Urinary bladder (tissue), 4 donors: ENCODE measurements around the gene ECE1. TPM values are rescaled to one million over a fixed set of nuclear protein-coding genes. Genes with fewer than 3 reads are reported as not detected.
A peak's percentile ranks its signal among the peaks of the same experiment; 100 is the strongest.
"Not testable (repeated sequence)": the region's sequence is repeated elsewhere in the genome, so short reads cannot be mapped to it uniquely, and the experiment has no call there.

ENCODE experiments used
- DNase-seq: peaks from one replicate; pipeline ENCODE4 v3.0.0-alpha.2; 2015; ENCODE audit errors: extremely low spot score
- H3K27ac ChIP-seq: one replicate; pipeline ENCODE4 v1.5.1; 2013; ENCODE audit warnings: low read depth, mild to moderate bottlenecking, moderate library complexity
- H3K36me3 ChIP-seq: one replicate; pipeline ENCODE4 v1.6.1; 2013; ENCODE audit warnings: mild to moderate bottlenecking, moderate library complexity; ENCODE audit not compliant: insufficient read depth
- H3K4me1 ChIP-seq: one replicate; pipeline ENCODE4 v1.6.1; 2013; ENCODE audit warnings: mild to moderate bottlenecking, moderate library complexity; ENCODE audit not compliant: insufficient read depth
- H3K4me3 ChIP-seq: one replicate; pipeline ENCODE4 v1.5.1; 2013; ENCODE audit warnings: low read depth, low read length
- WGBS: extraction: QIAGEN DNeasy Blood & Tissue Kit; methylation state at CpG from one replicate; pipeline ENCODE4 v1.1.7; 2013; 5-methylcytosine and 5-hydroxymethylcytosine counted together
- polyA plus RNA-seq: library from polyadenylated mRNA; stranded (reverse); fragments of 200-250 nt; gene quantifications from one replicate; pipeline ENCODE4 v1.2.3, GENCODE V29; 2013
- total RNA-seq: library from RNA; depleted of rRNA; stranded (reverse); fragments of >200 nt; gene quantifications from one replicate; pipeline ENCODE4 v1.2.3, GENCODE V29; 2014
- donor health status: healthy with polysubstance abuse.
- donor health status: healthy.

The ECE1 gene
- total and polyA plus RNA-seq, 2 donors, result 32.5 to 121 TPM

DNA sequence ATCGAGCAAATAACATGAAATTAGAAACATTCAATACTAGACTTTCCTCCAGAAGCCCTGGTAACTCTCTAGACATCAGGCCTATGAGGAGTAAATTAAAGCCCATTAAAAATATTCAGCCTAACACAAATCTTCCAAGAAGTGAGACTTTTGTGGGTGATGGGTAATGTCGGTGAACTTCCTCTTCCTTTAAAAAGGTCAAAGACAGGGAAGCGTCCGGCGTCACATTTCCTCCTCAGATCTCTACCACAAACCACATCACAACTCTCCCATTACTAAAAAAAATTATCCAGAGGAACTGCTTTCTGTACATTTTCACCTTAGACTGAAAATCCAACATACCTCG lies 115.0 kb downstream of the ECE1 start:
- 1% methylated on average over 6 of the region's 6 CpGs for WGBS
- Histone ChIP-seq H3K36me3 (no peaks in the 10 kb centered on the region), H3K27ac (peak overlapping the region; percentile 70), H3K4me3 (peak overlapping the region; percentile 92), H3K4me1 (no peaks in the 10 kb centered on the region)
- no peak for DNase-seq

DNA sequence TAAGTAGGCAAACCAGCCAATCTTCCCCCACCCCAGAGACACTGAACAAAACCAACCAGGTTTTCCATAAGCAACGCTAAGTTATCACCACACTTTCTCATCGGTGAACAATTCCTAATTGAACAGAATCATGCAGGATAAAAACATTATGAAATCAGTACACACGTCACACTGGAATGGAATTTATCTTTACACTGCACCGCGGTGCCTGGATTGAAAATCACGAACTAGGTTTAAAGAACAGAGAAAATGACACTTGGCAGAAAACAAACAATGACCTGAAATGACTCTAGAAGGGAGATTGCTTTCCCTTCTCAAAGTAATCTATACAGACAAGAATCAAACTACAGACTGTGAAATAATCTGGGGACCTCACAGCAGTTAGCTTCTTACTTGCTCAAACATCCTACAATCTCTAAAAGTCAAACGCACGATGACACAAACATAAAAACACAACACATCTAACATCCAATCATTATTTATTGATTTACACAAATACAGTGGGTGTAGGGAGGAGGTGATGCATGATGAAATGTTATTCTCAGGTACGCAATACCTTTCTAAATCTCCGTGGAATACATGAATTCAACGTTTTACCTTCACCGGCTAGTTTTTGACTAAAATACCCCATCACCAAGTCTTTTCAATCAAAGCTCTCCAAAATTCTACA lies 115.5 kb downstream of the ECE1 start:
- no peaks in the 10 kb centered on the region for H3K36me3 ChIP-seq
- DNase-seq, result no peak
- peak overlapping the region; percentile 70 for H3K27ac ChIP-seq
- H3K4me1 ChIP-seq, result no peaks in the 10 kb centered on the region
- 13% methylated on average over 12 of the region's 12 CpGs for WGBS
- peak overlapping the region; percentile 92 for H3K4me3 ChIP-seq

DNA sequence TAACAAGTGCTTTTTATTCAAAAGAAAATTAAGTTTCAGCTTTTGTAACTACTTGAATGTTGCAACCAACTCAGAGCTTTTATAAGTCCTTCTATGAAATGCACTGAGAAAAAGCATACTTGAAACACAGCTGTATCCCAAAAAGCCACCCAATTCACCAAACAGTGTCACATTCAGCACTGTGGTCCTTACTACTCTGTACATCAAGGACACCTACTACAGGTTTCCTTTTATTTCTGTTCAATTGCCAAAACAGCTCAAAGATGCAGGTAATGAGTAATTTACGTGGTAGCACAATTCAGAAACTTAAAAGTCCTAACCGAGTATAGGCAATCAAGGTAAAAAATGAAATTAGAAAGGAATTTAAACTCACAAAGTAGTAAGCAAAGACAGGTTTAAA lies 116.0 kb downstream of the ECE1 start:
- Histone ChIP-seq H3K27ac (no peak overlapping the region), H3K4me3 (no peak overlapping the region), H3K36me3 (no peaks in the 10 kb centered on the region), H3K4me1 (no peaks in the 10 kb centered on the region)
- DNase-seq, result no peak
- 56% methylated on average over 2 of the region's 2 CpGs for WGBS

DNA sequence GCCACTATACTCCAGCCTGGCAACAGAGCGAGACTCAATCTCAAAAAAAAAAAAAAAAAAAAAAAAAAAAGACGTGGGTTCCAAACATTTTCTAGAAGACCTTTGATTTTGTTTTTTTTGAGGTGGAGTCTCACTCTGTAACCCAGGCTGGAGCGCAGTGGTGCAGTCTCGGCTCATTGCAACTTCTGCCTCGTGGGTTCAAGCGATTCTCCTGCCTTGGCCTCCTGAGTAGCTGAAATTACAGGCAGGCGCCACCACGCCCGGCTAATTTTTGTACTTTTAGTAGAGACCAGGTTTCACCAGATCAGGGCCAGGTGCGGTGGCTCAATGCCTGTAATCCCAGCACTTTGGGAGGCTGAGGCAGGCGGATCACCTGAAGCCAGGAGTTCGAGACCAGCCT lies 117.2 kb downstream of the ECE1 start:
- not testable (repeated sequence) for DNase-seq

DNA sequence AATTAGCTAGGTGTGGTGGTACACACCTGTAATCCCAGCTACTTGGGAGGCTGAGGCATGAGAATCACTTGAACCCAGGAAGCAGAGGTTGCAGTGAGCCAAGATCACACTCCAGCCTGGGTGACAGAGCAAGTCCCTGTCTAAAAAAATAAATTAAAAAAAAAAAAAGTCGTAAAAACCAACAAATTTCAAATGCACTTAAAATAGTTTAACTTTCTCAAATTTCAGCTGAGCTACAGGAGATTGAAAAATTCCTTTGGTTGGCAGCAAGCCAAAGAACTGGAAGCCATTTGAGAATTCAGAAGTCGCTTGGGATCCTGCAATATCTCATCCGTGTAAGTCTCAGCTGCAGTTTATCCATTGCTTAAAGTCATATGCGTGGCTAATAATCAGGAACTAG lies 119.4 kb downstream of the ECE1 start:
- not testable (repeated sequence) for H3K27ac ChIP-seq, H3K36me3 ChIP-seq, H3K4me1 ChIP-seq, DNase-seq, H3K4me3 ChIP-seq
- 20% methylated on average over 4 of the region's 4 CpGs for WGBS

More for the DNA sequence above, 117.2 kb downstream of the ECE1 start:
- H3K4me1 ChIP-seq, H3K36me3 ChIP-seq, H3K4me3 ChIP-seq, H3K27ac ChIP-seq: not testable (repeated sequence)
- WGBS, result 95% methylated on average over 12 of the region's 12 CpGs

DNA sequence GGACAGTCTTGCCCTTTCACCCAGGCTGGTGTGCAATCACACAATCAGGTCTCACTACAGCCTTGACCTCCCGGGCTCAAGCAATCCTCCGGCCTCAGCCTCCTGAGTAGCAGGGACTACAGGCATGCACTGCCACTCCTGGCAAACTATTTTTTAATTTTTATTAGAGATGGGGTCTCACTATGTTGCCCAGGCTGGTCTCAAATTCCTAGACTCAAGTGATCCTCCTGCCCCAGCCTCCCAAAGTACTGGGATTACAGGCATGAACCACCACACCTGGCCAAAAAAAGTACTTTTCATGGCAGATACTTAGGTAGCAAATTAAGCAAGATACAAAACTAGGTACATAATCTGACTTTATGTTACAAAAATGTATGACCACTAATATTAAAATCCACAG lies 121.8 kb downstream of the ECE1 start:
- DNase-seq, result no peak

More for the DNA sequence above, 121.8 kb downstream of the ECE1 start:
- Histone ChIP-seq H3K4me1 (no peaks in the 10 kb centered on the region), H3K27ac (no peak overlapping the region), H3K4me3 (no peak overlapping the region), H3K36me3 (no peaks in the 10 kb centered on the region)
- WGBS, result 98% methylated on average over 2 of the region's 2 CpGs

Other genes starting within 250 kb of the ECE1 start
- gene EIF4G3, start 113.6 kb downstream of the ECE1 start, total RNA-seq, result 65.7 TPM
- gene EIF4G3, start 113.6 kb downstream of the ECE1 start, polyA plus RNA-seq, result 25.6 TPM
- 25.2 TPM for gene NBPF3, start 149.7 kb upstream of the ECE1 start, total RNA-seq
- 4.4 TPM for gene NBPF3, start 149.7 kb upstream of the ECE1 start, polyA plus RNA-seq
- gene ALPL, start 219.0 kb upstream of the ECE1 start, total RNA-seq, result 1.5 TPM
- 6.9 TPM for gene ALPL, start 219.0 kb upstream of the ECE1 start, polyA plus RNA-seq